ENCODE results near the gene KRT36.

DNA sequence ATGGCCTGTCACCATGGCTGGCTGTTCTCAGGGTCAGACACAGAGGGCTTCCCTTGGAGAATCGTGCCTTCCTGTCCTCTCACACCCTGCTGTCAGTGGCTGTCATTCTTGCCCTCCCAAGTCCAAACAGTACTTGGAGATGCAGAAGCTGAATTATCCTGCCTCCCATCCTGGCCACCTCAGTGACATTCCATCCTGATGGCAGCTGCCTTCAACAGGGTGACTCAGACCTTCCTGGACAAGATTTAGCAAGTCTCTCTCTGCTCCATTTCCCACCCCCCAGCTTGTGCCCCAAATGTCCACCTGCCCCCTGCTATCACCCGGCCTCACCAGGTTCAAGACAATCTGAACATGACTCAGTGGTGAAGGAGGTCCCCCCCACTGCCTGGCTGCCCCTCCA, 4.8 kb upstream of the KRT36 start:
- TF ChIP-seq EZH2 (IDR thresholded peaks at IDR 0.05) = no peak
- TF ChIP-seq, protein P1, sequence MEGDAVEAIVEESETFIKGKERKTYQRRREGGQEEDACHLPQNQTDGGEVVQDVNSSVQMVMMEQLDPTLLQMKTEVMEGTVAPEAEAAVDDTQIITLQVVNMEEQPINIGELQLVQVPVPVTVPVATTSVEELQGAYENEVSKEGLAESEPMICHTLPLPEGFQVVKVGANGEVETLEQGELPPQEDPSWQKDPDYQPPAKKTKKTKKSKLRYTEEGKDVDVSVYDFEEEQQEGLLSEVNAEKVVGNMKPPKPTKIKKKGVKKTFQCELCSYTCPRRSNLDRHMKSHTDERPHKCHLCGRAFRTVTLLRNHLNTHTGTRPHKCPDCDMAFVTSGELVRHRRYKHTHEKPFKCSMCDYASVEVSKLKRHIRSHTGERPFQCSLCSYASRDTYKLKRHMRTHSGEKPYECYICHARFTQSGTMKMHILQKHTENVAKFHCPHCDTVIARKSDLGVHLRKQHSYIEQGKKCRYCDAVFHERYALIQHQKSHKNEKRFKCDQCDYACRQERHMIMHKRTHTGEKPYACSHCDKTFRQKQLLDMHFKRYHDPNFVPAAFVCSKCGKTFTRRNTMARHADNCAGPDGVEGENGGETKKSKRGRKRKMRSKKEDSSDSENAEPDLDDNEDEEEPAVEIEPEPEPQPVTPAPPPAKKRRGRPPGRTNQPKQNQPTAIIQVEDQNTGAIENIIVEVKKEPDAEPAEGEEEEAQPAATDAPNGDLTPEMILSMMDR (IDR thresholded peaks at IDR 0.05) = no peak
- no peak for TF ChIP-seq EZH2phosphoT487 (IDR thresholded peaks at IDR 0.05)

Measured in neural progenitor cell (in vitro differentiated cells).